ENCODE results near the gene PCBD1. TPM values are rescaled to one million over a fixed set of nuclear protein-coding genes. Genes with fewer than 3 reads are reported as not detected.
A peak's percentile ranks its signal among the peaks of the same experiment; 100 is the strongest.

The PCBD1 gene
- total RNA-seq, 1 experiment from 2014 or later = 39.7 TPM

GRCh38 chr10:70886921-70887665 lies 1.3 kb downstream of the PCBD1 start:
- Mint-ChIP-seq H3K9me3 (no peaks in the 10 kb centered on the region), H3K27ac (peak overlapping the region in 1 of 3 experiments; percentile 53; a peak in 1 of 7 replicates), H3K27me3 (ENCODE audit: low read depth) (no peaks in the 10 kb centered on the region), H3K36me3 (ENCODE audit: insufficient read depth in 1 of 3, low read depth in 3 of 3) (peaks cover 13 to 25% (median 25%) of the 10 kb centered on the region in 3 experiments; a peak in 6 of 7 replicates), H3K4me3 (peak overlapping the region; percentile 72 to 81), H3K4me1 (peaks cover 34 to 38% of the 10 kb centered on the region in 2 experiments)
- no peaks in the 10 kb centered on the region for H3K79me2 ChIP-seq (ENCODE audit: insufficient read depth, low read length)
- peaks cover 10% of the 10 kb centered on the region; the same call in 1 of the 2 replicates for H3K4me1 ChIP-seq (ENCODE audit: insufficient read depth, low read length)
- H4K20me1 ChIP-seq (ENCODE audit: control insufficient read depth, insufficient read depth, insufficient read length) = no peaks in the 10 kb centered on the region
- H3T11ph ChIP-seq (ENCODE audit: low read length) = no peak overlapping the region
- no peak overlapping the region for H2AK5ac ChIP-seq (ENCODE audit: insufficient read length, low read length)
- H3K56ac ChIP-seq (ENCODE audit: insufficient read length, low read depth, low read length) = no peak overlapping the region
- H3K4ac ChIP-seq (ENCODE audit: low read depth, low read length) = no peak overlapping the region
- no peak for DNase-seq
- no peaks in the 10 kb centered on the region for H3K27me3 ChIP-seq (ENCODE audit: insufficient read depth, low read length)
- no peak overlapping the region for H2BK12ac ChIP-seq (ENCODE audit: insufficient read length, low read depth, low read length)
- H3K18ac ChIP-seq (ENCODE audit: insufficient read length, low read depth, low read length) = no peak overlapping the region
- H4K5ac ChIP-seq (ENCODE audit: insufficient read length, low read depth, low read length) = no peak overlapping the region
- no peak overlapping the region for H2AFZ ChIP-seq (ENCODE audit: low read length)
- H2BK20ac ChIP-seq (ENCODE audit: low read depth, low read length, poor library complexity, severe bottlenecking) = no peak overlapping the region
- peaks cover 4% of the 10 kb centered on the region for H3K23me2 ChIP-seq (ENCODE audit: insufficient read length, low read depth, low read length, poor library complexity, severe bottlenecking)
- H2BK5ac ChIP-seq (ENCODE audit: insufficient read length, low read length) = no peak overlapping the region
- no peak overlapping the region for H4K91ac ChIP-seq (ENCODE audit: insufficient read length, low read depth, low read length)
- no peak overlapping the region for H3K27ac ChIP-seq (ENCODE audit: insufficient read length, low read depth, low read length)
- H3K9me3 ChIP-seq (ENCODE audit: control insufficient read depth, low read depth, low read length) = no peaks in the 10 kb centered on the region
- no peak overlapping the region for H3K9ac ChIP-seq (ENCODE audit: extremely low read depth, insufficient read length, low read length)
- H3K23ac ChIP-seq (ENCODE audit: insufficient read length, low read depth, low read length) = no peak overlapping the region
- H3K79me1 ChIP-seq (ENCODE audit: insufficient read depth, low read depth, low read length, poor library complexity, severe bottlenecking) = no peaks in the 10 kb centered on the region
- no peak overlapping the region for H2BK120ac ChIP-seq (ENCODE audit: low read depth, low read length, poor library complexity, severe bottlenecking)
- H3K14ac ChIP-seq (ENCODE audit: insufficient read depth, low read length) = no peak overlapping the region
- H2BK15ac ChIP-seq (ENCODE audit: low read depth, low read length) = no peak overlapping the region
- no peak overlapping the region for H4K8ac ChIP-seq (replicated peaks; ENCODE audit: insufficient read length, low read depth, low read length)
- H3K4me2 ChIP-seq (ENCODE audit: insufficient read depth, insufficient read length, low read length) = peak overlapping the region; percentile 22
- no CpG with 5 or more reads among the region's 12 CpGs for WGBS (ENCODE audit: extremely low coverage, insufficient read length, low lambda C conversion rate)
- no peak for TF ChIP-seq CTCF (conservative IDR thresholded peaks at IDR 0.05)

Data from H9 (cell line).